GM06990 (cell line): Measurements from ENCODE around the gene DBH.

Experiments used
- DNase-seq: peaks from one replicate; pipeline ENCODE4 v3.0.0-alpha.2; 2011; ENCODE audit not compliant: insufficient read length; ENCODE audit errors: extremely low read depth
- H3K27me3 ChIP-seq: replicated peaks from 2 replicates; pipeline ENCODE4 v1.6.0; 2011; ENCODE audit warnings: low read length; ENCODE audit not compliant: control insufficient read depth, insufficient read depth
- H3K36me3 ChIP-seq: 2 replicates; pipeline ENCODE4 v1.5.1; 2011; ENCODE audit warnings: low read length; ENCODE audit not compliant: control insufficient read depth, insufficient read depth
- H3K4me3 ChIP-seq: replicated peaks from 2 replicates; pipeline ENCODE4 v1.5.1; 2011; ENCODE audit warnings: low read depth, mild to moderate bottlenecking, control low read depth, low read length
- TF ChIP-seq, protein P1 (sequence below): IDR thresholded peaks from 2 replicates; pipeline ENCODE4 v1.5.1; 2011; ENCODE audit warnings: low read length, control low read depth, mild to moderate bottlenecking, inconsistent platforms; ENCODE audit not compliant: insufficient read depth, poor library complexity, severe bottlenecking

Gene DBH

DNA sequence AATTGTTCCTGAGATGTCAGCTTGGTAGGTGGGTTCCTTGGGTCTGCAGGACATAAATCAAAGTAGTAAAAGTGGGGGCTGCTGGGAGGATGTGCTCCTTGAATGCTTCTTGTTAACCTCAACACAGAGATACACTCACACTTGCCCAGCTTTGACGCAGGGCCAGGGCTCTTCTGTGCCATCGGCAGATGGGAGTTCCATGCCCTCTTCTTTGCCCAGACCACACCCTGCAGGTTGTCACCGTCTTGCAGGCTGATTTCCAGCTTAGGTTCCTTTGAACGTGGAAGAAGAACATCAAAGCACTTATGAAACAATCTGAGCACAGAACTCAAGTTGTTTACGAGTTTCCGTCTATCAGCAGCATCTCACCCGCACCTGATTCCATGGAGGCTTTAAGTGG, 11.0 kb downstream of the DBH start:
- DNase-seq: no peak
- H3K36me3 ChIP-seq: no peaks in the 10 kb centered on the region
- TF ChIP-seq, protein P1, sequence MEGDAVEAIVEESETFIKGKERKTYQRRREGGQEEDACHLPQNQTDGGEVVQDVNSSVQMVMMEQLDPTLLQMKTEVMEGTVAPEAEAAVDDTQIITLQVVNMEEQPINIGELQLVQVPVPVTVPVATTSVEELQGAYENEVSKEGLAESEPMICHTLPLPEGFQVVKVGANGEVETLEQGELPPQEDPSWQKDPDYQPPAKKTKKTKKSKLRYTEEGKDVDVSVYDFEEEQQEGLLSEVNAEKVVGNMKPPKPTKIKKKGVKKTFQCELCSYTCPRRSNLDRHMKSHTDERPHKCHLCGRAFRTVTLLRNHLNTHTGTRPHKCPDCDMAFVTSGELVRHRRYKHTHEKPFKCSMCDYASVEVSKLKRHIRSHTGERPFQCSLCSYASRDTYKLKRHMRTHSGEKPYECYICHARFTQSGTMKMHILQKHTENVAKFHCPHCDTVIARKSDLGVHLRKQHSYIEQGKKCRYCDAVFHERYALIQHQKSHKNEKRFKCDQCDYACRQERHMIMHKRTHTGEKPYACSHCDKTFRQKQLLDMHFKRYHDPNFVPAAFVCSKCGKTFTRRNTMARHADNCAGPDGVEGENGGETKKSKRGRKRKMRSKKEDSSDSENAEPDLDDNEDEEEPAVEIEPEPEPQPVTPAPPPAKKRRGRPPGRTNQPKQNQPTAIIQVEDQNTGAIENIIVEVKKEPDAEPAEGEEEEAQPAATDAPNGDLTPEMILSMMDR: no peak
- H3K4me3 ChIP-seq: no peak overlapping the region
- peaks cover 2% of the 10 kb centered on the region for H3K27me3 ChIP-seq

DNA sequence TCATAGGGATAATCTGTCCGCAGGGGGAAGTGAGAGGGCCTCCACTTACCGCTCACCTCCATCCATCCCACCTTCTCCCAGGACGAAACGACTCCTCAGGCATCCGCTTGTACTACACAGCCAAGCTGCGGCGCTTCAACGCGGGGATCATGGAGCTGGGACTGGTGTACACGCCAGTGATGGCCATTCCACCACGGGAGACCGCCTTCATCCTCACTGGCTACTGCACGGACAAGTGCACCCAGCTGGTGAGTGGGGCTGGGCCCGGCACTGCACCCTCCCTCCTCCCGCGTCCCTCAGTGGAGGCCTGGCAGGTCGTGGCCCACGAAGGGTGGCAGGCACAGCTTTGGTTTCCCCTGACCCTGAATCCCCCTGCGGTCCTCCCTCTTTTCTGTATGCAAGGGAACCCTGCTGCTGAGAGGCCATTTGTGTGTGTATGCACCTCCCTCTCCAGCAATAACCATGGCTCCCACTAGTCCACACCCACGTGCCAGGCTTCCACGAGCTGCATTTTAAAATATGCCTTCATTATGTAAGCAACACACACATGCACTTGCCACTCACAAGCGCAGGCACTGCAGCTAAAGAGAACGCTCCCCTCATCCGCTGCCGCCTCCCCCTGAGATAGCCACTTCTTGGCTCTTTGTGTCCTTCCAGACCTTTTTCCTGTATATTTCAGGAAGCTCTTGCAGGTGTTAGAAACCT, 11.8 kb downstream of the DBH start:
- Histone ChIP-seq H3K27me3 (peaks cover under 1% of the 10 kb centered on the region), H3K36me3 (no peaks in the 10 kb centered on the region), H3K4me3 (no peak overlapping the region)
- no peak for DNase-seq
- TF ChIP-seq, protein P1: no peak

DNA sequence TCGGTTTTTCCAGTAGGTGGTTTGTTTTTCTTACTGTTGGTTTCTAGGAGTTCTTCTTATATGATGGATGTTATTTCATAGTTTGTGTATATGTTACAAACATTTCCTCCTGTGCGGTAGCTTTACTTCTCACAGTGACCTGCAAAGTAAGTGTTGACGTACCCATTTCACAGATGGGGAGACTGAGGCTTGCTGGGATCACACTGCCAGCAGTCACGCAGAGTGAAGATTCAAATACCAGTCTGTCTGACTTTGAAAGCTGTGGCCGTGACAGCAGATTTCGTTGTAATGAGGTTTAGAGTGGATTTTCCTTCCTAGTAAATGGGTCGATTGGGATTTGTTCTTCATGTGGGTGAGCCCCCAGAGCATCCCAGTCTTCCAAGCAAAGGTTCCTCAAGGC, 13.0 kb downstream of the DBH start:
- TF ChIP-seq, protein P1: no peak
- no peaks in the 10 kb centered on the region for H3K36me3 ChIP-seq
- no peak overlapping the region for H3K4me3 ChIP-seq
- no peak for DNase-seq
- H3K27me3 ChIP-seq: no peaks in the 10 kb centered on the region; the same call in none of the 2 replicates

DNA sequence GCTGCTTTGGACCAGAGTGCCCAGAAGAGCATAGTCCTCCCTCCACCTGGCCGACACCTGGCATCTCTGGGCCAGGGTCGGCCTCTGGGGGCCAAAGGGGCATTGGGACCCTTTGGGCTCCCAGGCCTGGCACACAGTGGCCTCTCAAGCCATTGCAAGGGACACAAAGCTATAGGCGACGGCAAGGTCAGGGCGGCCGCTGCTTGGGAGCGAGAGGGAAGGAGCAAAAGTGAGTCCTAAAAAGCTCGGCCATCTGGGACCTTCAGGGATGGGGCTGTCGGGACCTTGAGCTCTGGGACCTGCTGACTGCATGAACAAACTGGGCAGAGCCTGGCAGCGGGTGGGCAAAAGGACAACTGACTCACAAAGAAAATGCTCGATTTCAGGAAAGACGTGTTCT, 13.9 kb downstream of the DBH start:
- TF ChIP-seq, protein P1: no peak

DNA sequence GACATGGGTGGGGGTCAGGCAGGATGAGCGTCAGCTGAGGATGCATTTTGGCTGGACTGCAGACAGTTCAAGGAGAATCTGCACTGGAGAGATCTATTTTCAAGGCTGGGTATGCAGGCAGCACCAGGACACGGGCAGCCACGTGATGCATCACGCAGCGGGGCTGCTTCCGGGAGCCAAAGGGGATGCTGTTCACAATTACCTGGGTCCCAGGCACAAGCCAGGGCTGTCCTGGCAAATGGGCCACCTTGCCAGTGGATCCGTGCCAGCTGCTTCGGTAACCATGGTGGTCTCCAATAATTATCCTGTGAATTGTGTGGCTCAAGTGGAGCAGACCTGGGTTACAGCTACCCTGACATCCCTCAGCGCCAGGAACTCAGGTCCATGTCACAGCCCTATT, 17.5 kb downstream of the DBH start:
- TF ChIP-seq, protein P1: no peak
- H3K4me3 ChIP-seq: no peak overlapping the region
- H3K27me3 ChIP-seq: no peaks in the 10 kb centered on the region; the same call in 1 of the 2 replicates
- no peaks in the 10 kb centered on the region for H3K36me3 ChIP-seq
- DNase-seq: no peak

More for the DNA sequence above, 13.9 kb downstream of the DBH start:
- no peak overlapping the region for H3K4me3 ChIP-seq
- H3K27me3 ChIP-seq: no peaks in the 10 kb centered on the region; the same call in none of the 2 replicates
- H3K36me3 ChIP-seq: no peaks in the 10 kb centered on the region
- DNase-seq: no peak
